Measurements from ENCODE around the gene SLC12A8. TPM values are rescaled to one million over a fixed set of nuclear protein-coding genes. Genes with fewer than 3 reads are reported as not detected.

Gene SLC12A8
- polyA plus RNA-seq, 6 donors from 2014 or later: 0.13 to 0.73 TPM; not detected in 4

GRCh38 chr3:125190786-125191185 is 21.8 kb downstream of the SLC12A8 start:
- no peak overlapping the region for H3K4me3 Mint-ChIP-seq
- no peak for ATAC-seq (ENCODE audit: low read depth in 2 of 2)
- H3K9me3 Mint-ChIP-seq: peaks cover 0 to 3% (median 0%) of the 10 kb centered on the region in 7 donors
- no peaks in the 10 kb centered on the region for H3K36me3 Mint-ChIP-seq
- no peak for DNase-seq
- H3K4me1 Mint-ChIP-seq: peaks cover 0 to 5% (median 3%) of the 10 kb centered on the region in 3 donors
- peak overlapping the region in 2 of 6 donors; percentile 27 to 54 for H3K27ac Mint-ChIP-seq
- peaks cover 0 to 16% (median 9%) of the 10 kb centered on the region in 3 donors for H3K27me3 Mint-ChIP-seq

- peaks cover 0 to 3% (median 0%) of the 10 kb centered on the region in 7 donors for H3K9me3 Mint-ChIP-seq
- no peak for ATAC-seq (ENCODE audit: low read depth in 2 of 2)
These were observed 23.0 kb downstream of the SLC12A8 start for GRCh38 chr3:125189378-125190165.

GRCh38 chr3:125188955-125189354 is 23.6 kb downstream of the SLC12A8 start:
- no peak for DNase-seq
- ATAC-seq (ENCODE audit: low read depth in 2 of 2): no peak
- Mint-ChIP-seq H3K27me3 (peaks cover 0 to 9% (median 6%) of the 10 kb centered on the region in 3 donors), H3K27ac (no peak overlapping the region), H3K4me3 (no peak overlapping the region), H3K4me1 (peaks cover 0 to 5% (median 3%) of the 10 kb centered on the region in 3 donors), H3K9me3 (peaks cover 0 to 3% (median 0%) of the 10 kb centered on the region in 7 donors), H3K36me3 (no peaks in the 10 kb centered on the region)

More at GRCh38 chr3:125189378-125190165, 23.0 kb downstream of the SLC12A8 start:
- Mint-ChIP-seq H3K4me3 (no peak overlapping the region), H3K36me3 (no peaks in the 10 kb centered on the region), H3K4me1 (peaks cover 0 to 5% (median 3%) of the 10 kb centered on the region in 3 donors), H3K27me3 (peaks cover 0 to 9% (median 6%) of the 10 kb centered on the region in 3 donors), H3K27ac (no peak overlapping the region)
- no peak for DNase-seq

GRCh38 chr3:125187599-125187910 is 25.0 kb downstream of the SLC12A8 start:
- Mint-ChIP-seq H3K4me3 (peak overlapping the region in 1 of 8 donors; percentile 37), H3K27ac (no peak overlapping the region)
- no peak for ATAC-seq (ENCODE audit: low read depth in 2 of 2)

GRCh38 chr3:125186800-125187598 is 25.5 kb downstream of the SLC12A8 start:
- Mint-ChIP-seq H3K36me3 (no peaks in the 10 kb centered on the region), H3K4me1 (no peaks in the 10 kb centered on the region), H3K4me3 (no peak overlapping the region), H3K27ac (peak overlapping the region in 1 of 6 donors; percentile 8), H3K9me3 (peaks cover 0 to 3% (median 0%) of the 10 kb centered on the region in 7 donors), H3K27me3 (no peaks in the 10 kb centered on the region)
- ATAC-seq (ENCODE audit: low read depth in 2 of 2) (no peak), DNase-seq (no peak)

More at GRCh38 chr3:125187599-125187910, 25.0 kb downstream of the SLC12A8 start:
- peaks cover 0 to 3% (median 2%) of the 10 kb centered on the region in 3 donors for H3K27me3 Mint-ChIP-seq
- H3K36me3 Mint-ChIP-seq: no peaks in the 10 kb centered on the region
- no peak for DNase-seq
- peaks cover 0 to 1% (median under 1%) of the 10 kb centered on the region in 3 donors for H3K4me1 Mint-ChIP-seq
- peaks cover 0 to 3% (median 0%) of the 10 kb centered on the region in 7 donors for H3K9me3 Mint-ChIP-seq

- H3K9me3 Mint-ChIP-seq: peaks cover 0 to 3% (median 0%) of the 10 kb centered on the region in 7 donors
- ATAC-seq (ENCODE audit: low read depth in 2 of 2) (no peak), DNase-seq (no peak)
- H3K27me3 Mint-ChIP-seq: no peaks in the 10 kb centered on the region
- H3K4me3 Mint-ChIP-seq: no peak overlapping the region
- H3K36me3 Mint-ChIP-seq: no peaks in the 10 kb centered on the region
- no peaks in the 10 kb centered on the region for H3K4me1 Mint-ChIP-seq
- H3K27ac Mint-ChIP-seq: peak overlapping the region in 1 of 6 donors; percentile 67
These were observed 26.2 kb downstream of the SLC12A8 start for GRCh38 chr3:125186261-125186787.

- no peak overlapping the region for H3K4me3 Mint-ChIP-seq
- H3K4me1 Mint-ChIP-seq: no peaks in the 10 kb centered on the region
- H3K27me3 Mint-ChIP-seq: no peaks in the 10 kb centered on the region
- no peak overlapping the region for H3K27ac Mint-ChIP-seq
- H3K36me3 Mint-ChIP-seq: no peaks in the 10 kb centered on the region
- DNase-seq: no peak
- ATAC-seq (ENCODE audit: low read depth in 2 of 2): no peak
- H3K9me3 Mint-ChIP-seq: peaks cover 0 to 3% (median 0%) of the 10 kb centered on the region in 7 donors
These were observed 26.7 kb downstream of the SLC12A8 start for GRCh38 chr3:125185805-125186204.

- ATAC-seq (ENCODE audit: low read depth in 2 of 2): no peak
- H3K4me3 Mint-ChIP-seq: no peak overlapping the region
- no peak overlapping the region for H3K27ac Mint-ChIP-seq
- H3K36me3 Mint-ChIP-seq: no peaks in the 10 kb centered on the region
- H3K4me1 Mint-ChIP-seq: no peaks in the 10 kb centered on the region
- no peak for DNase-seq
- no peaks in the 10 kb centered on the region for H3K27me3 Mint-ChIP-seq
- no peaks in the 10 kb centered on the region for H3K9me3 Mint-ChIP-seq
These were observed 32.7 kb downstream of the SLC12A8 start for GRCh38 chr3:125179884-125180240.

GRCh38 chr3:125179143-125179883 is 33.2 kb downstream of the SLC12A8 start:
- H3K4me1 Mint-ChIP-seq: no peaks in the 10 kb centered on the region
- no peak for ATAC-seq (ENCODE audit: low read depth in 2 of 2)
- H3K27me3 Mint-ChIP-seq: no peaks in the 10 kb centered on the region
- H3K36me3 Mint-ChIP-seq: no peaks in the 10 kb centered on the region
- no peak for DNase-seq
- no peak overlapping the region for H3K4me3 Mint-ChIP-seq
- H3K27ac Mint-ChIP-seq: no peak overlapping the region
- H3K9me3 Mint-ChIP-seq: peaks cover 0 to 5% (median 0%) of the 10 kb centered on the region in 7 donors

GRCh38 chr3:125177746-125178145 is 34.8 kb downstream of the SLC12A8 start:
- DNase-seq (no peak), ATAC-seq (ENCODE audit: low read depth in 2 of 2) (no peak)
- Mint-ChIP-seq H3K27ac (peak overlapping the region in 1 of 6 donors; percentile 47), H3K4me3 (no peak overlapping the region), H3K4me1 (no peaks in the 10 kb centered on the region), H3K9me3 (peaks cover 3 to 18% (median 10%) of the 10 kb centered on the region in 7 donors), H3K36me3 (peaks cover 7 to 10% of the 10 kb centered on the region in 2 donors), H3K27me3 (no peaks in the 10 kb centered on the region)

GRCh38 chr3:125175295-125176078 is 37.1 kb downstream of the SLC12A8 start:
- H3K36me3 Mint-ChIP-seq: peaks cover 7 to 18% of the 10 kb centered on the region in 2 donors
- no peak overlapping the region for H3K27ac Mint-ChIP-seq
- peaks cover 5 to 18% (median 10%) of the 10 kb centered on the region in 7 donors for H3K9me3 Mint-ChIP-seq
- ATAC-seq (ENCODE audit: low read depth in 2 of 2) (no peak), DNase-seq (no peak)
- peaks cover 0 to 5% (median 0%) of the 10 kb centered on the region in 3 donors for H3K27me3 Mint-ChIP-seq
- H3K4me3 Mint-ChIP-seq: no peak overlapping the region
- H3K4me1 Mint-ChIP-seq: no peaks in the 10 kb centered on the region

- Mint-ChIP-seq H3K4me1 (no peaks in the 10 kb centered on the region), H3K27me3 (peaks cover 8 to 23% (median 20%) of the 10 kb centered on the region in 3 donors), H3K9me3 (peaks cover 5 to 18% (median 10%) of the 10 kb centered on the region in 7 donors)
These were observed 40.2 kb downstream of the SLC12A8 start for GRCh38 chr3:125172346-125172745.

More at GRCh38 chr3:125172346-125172745, 40.2 kb downstream of the SLC12A8 start:
- peaks cover 7 to 18% of the 10 kb centered on the region in 2 donors for H3K36me3 Mint-ChIP-seq
- no peak overlapping the region for H3K27ac Mint-ChIP-seq
- no peak for ATAC-seq (ENCODE audit: low read depth in 2 of 2)
- DNase-seq: no peak
- no peak overlapping the region for H3K4me3 Mint-ChIP-seq
